ENCODE results near the gene PRR20A.
"Not testable (repeated sequence)": the region's sequence is repeated elsewhere in the genome, so short reads cannot be mapped to it uniquely, and the experiment has no call there.

Gene PRR20A

GRCh38 chr13:57140235-57140968 is at the start of gene PRR20A:
Gene PRR20A, plus strand, starts transcription at chr13:57140918. Its CDS starts 387 bp downstream, at chr13:57141305.
- not testable (repeated sequence) for DNase-seq

DNA sequence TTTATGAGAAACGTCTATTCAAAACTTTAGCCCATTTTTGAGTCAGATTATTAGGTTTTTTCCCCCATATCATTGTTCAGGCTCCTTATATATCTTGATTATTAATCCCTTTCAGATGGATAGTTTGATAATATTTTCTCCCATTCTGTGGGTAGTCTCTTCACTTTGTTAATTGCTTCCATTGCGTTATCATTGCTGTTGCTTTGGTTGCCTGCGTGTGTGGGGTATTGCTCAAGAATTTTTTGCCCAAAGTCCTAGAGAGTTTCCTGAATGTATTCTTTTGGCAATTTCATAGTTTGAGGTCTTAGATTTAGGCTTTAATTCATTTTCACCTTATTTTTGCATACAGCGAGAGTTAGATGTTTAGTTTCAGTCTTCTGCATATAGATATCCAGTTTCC is 25.8 kb upstream of the PRR20A start:
- DNase-seq: no peak

DNA sequence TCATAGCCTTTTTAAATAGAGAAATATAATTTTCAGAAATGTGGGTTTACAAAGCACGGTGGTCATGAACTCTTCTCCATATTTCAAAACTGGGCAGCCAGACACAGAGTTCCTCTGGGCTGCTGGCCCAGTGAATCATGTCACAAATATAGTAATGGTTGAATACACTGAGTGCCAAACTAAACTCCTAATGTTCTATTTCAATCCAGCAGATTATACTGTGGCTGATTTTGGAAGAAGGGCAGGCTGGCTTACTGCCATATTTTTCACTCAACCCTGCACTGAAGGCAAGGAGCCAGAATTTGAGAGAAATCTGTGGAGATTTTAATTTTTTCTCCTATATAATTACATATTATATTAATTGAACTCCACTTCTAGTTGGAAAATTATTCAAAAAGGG is 17.0 kb upstream of the PRR20A start:
- DNase-seq: peak; percentile 78

DNA sequence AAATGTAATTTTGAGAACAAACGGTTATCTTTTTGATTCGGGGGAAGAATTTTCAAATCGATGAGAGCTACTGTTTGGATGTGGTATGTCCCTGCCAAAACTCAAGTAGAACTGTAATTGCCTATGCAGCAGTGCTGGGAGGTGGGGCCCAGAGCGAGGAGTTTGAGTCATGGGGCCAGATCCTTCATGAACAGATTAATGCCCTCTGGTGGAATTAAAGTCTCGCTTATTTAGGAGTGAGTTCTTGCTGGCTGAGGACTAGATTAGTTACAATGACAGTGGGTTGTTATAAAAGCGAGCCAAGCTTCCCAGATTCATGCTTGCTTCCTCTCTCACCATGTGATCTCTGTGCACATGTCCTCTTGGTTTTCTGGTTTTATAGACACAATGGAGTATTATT is 11.8 kb upstream of the PRR20A start:
- DNase-seq: no peak

DNA sequence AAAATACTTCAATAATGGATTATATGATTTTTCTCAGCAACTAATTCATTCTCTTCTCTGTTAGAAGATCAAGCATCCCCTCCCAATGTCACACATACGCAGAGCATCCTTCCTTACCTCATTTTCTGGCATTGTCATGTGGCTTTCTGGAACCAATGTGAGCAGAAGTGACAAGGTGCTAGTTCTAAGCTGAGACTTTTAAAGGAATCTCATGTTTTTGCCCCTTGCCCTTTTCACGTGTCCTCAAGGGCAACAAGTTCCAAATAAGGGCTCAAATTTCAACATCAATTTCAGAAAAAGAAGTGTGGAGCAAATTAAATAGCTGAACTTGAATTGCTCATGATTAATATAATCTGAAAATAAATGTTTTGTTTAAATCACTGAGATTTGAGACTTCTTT is 4.6 kb upstream of the PRR20A start:
- DNase-seq: no peak

- no peak for DNase-seq
Measured at GRCh38 chr13:57137585-57137984, 3.1 kb upstream of the PRR20A start.

GRCh38 chr13:57138988-57139387 is 1.7 kb upstream of the PRR20A start:
- no peak for DNase-seq

DNA sequence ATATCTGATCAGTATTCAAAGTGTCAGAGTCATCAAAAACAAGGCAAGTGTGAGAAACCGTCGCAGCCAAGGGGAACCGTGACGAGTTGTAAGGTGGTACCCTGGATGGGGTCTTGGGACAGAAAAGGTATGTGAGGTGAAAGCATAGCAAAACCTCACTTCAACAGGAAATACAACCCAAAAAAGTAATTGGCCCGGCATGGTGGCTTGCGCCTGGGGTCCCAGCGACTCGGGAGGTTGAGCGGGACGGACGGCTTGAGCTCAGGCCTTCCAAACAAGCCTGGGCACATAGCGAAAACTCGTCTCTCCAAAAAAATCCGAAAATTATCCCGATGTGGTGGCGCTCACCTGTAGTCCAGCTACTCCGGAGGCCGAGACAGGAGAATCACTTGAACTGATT is 937 bp upstream of the PRR20A start:
- not testable (repeated sequence) for DNase-seq

DNA sequence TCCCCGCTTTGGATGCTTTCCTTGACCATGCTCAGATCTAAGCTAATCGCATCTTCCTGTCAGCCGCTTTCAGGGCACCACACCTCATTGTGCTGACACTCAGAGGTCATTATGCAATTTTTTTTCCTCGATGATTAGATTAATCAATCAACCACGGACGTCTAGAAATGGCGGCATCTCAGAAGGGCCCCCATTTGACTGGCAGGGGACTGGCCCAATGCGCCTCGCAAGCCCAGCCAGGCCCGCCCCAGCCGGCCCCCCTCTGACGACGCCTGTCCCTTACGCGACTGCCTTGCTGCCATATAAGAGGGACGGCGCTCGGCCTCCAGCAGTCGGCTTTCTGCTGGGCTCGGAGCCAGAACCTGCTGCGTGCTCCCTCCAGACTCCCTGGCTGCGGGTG is 6.5 kb downstream of the PRR20A start, which contains the start of gene PRR20B:
PRR20B (plus strand) TSS at position 301 of the 400 bp plus-strand sequence. CDS start 387 bp downstream, outside the sequence.
- not testable (repeated sequence) for DNase-seq

DNA sequence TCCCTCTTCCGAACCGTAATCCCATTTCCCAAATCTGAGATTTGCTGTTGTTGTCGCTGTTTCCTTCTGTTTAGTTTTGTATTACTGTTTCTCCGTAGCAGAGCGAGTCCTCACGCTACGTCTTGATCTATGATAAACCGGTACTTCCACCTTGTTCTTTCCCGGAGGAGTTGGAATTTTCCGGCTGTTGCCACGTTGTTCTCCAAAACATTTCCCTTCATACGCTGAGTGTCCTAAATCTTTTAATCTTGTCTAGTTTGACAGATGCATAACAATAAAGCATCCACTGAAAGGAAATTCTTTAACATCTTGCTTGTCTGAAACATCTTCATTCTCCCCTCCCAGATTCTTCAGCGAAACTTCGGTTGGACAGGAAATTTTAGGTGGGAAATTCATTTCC is 7.4 kb downstream of the PRR20A start:
- DNase-seq: not testable (repeated sequence)

DNA sequence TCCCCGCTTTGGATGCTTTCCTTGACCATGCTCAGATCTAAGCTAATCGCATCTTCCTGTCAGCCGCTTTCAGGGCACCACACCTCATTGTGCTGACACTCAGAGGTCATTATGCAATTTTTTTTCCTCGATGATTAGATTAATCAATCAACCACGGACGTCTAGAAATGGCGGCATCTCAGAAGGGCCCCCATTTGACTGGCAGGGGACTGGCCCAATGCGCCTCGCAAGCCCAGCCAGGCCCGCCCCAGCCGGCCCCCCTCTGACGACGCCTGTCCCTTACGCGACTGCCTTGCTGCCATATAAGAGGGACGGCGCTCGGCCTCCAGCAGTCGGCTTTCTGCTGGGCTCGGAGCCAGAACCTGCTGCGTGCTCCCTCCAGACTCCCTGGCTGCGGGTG is 13.0 kb downstream of the PRR20A start, which contains the start of gene PRR20C:
PRR20C (plus strand) TSS at position 301 of the 400 bp plus-strand sequence. CDS start 387 bp downstream, outside the sequence.
- not testable (repeated sequence) for DNase-seq

- DNase-seq: not testable (repeated sequence)
Measured at GRCh38 chr13:57160332-57160731, 19.6 kb downstream of the PRR20A start, which contains the start of gene PRR20D. Gene PRR20D, plus strand, starts transcription at chr13:57160632. Its CDS starts 387 bp downstream, at chr13:57161019.

DNA sequence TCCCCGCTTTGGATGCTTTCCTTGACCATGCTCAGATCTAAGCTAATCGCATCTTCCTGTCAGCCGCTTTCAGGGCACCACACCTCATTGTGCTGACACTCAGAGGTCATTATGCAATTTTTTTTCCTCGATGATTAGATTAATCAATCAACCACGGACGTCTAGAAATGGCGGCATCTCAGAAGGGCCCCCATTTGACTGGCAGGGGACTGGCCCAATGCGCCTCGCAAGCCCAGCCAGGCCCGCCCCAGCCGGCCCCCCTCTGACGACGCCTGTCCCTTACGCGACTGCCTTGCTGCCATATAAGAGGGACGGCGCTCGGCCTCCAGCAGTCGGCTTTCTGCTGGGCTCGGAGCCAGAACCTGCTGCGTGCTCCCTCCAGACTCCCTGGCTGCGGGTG is 26.2 kb downstream of the PRR20A start, which contains the start of gene PRR20E:
PRR20E (plus strand) TSS at position 301 of the 400 bp plus-strand sequence. CDS start 387 bp downstream, outside the sequence.
- not testable (repeated sequence) for DNase-seq

DNA sequence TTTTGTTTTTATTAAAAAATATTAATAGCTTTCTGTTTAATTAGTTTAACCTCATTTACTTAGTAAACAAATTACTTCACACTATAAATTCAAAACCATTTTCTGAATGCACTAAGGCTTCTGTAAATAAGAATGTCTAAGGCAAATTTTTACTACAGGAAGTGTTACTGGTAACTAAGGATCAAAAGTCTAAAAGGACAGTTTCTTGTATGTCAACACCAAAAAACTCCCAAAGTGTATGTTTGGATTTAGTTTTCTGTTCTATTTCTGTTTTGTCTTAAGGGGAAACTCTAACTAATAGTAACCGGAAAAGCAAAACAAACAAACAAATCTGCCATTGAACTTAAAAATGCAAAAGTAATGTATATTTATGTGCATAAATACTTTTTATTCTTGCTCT is 50.9 kb downstream of the PRR20A start:
- no peak for DNase-seq
